Prostate gland (tissue), 2 donors: ENCODE data around the gene ADAMTS2.

Experiments
- CTCF ChIP-seq, 4 experiments: fragments of 200-600 bp in 2 of 4; fragments of 450-650 bp in 2 of 4; sonication (generic) in 2 of 4; IDR thresholded peaks; 1 replicate in 3 of 4; 2 replicates in 1 of 4; pipeline ENCODE4 v1.5.1; 2016 to 2019; ENCODE audit warnings: antibody characterized with exemption in 4 of 4, mild to moderate bottlenecking in 2 of 4, moderate library complexity in 2 of 4
- POLR2A ChIP-seq: fragments of 450-650 bp; IDR thresholded peaks from one replicate; pipeline ENCODE4 v1.6.1; 2016; ENCODE audit warnings: antibody characterized with exemption, mild to moderate bottlenecking
- POLR2AphosphoS5 ChIP-seq: sonication (generic); formaldehyde crosslinking; IDR thresholded peaks from one replicate; pipeline ENCODE4 v1.6.1; 2017; ENCODE audit warnings: antibody characterized with exemption

GRCh38 chr5:179331591-179332375 lies 13.5 kb downstream of the ADAMTS2 start:
- TF ChIP-seq POLR2A: no peak
- TF ChIP-seq CTCF (IDR thresholded peaks at IDR 0.05): no peak
- TF ChIP-seq POLR2AphosphoS5: no peak
